ENCODE data around the gene DIO3. TPM values are rescaled to one million over a fixed set of nuclear protein-coding genes. Genes with fewer than 3 reads are reported as not detected.

Gene DIO3
- 0.03 to 0.07 TPM (median 0.06 TPM) in 4 of 5 replicates, not detected in the other for total RNA-seq (2022; extraction: Qiagen RNA extraction)

DNA sequence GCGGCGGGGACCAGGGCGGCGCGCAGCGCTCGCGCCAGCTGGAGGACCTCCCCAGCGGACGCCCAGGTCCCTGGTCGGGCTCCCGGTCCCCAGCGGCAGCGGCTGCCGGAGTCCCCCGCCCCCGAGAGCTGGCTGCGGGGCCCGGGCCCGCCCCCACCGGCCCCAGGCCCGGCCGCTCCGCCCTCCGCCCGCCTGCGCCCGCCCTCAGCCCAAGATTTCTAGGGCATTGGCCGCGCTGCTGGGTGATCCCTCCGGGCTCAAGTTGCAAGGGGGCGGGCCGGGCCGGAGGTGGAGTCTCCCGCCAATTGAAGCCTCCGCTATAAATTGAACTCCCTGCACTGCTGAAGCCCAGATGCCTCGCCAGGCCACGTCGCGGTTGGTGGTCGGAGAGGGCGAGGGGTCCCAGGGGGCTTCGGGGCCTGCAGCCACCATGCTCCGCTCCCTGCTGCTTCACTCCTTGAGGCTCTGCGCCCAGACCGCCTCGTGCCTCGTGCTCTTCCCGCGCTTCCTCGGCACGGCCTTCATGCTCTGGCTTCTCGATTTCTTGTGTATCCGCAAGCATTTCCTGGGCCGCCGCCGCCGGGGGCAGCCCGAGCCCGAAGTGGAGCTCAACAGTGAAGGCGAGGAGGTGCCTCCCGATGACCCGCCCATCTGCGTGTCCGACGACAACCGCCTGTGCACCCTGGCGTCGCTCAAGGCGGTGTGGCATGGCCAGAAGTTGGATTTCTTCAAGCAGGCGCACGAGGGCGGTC lies at the start of gene DIO3:
TSS of gene DIO3 (plus strand) at position 351 of the 752 bp plus-strand sequence.

Other genes with a start within 250 kb of the DIO3 start
- 58.3 to 69.3 TPM (median 62.6 TPM) in 5 replicates for gene PPP2R5C, start 200.2 kb downstream of the DIO3 start, total RNA-seq (2022; extraction: Qiagen RNA extraction)

Data from A549 treated with AZD2906 at 1 μM for 4 hours (cell line).